ENCODE data around the gene CELA2A.

Gene CELA2A

DNA sequence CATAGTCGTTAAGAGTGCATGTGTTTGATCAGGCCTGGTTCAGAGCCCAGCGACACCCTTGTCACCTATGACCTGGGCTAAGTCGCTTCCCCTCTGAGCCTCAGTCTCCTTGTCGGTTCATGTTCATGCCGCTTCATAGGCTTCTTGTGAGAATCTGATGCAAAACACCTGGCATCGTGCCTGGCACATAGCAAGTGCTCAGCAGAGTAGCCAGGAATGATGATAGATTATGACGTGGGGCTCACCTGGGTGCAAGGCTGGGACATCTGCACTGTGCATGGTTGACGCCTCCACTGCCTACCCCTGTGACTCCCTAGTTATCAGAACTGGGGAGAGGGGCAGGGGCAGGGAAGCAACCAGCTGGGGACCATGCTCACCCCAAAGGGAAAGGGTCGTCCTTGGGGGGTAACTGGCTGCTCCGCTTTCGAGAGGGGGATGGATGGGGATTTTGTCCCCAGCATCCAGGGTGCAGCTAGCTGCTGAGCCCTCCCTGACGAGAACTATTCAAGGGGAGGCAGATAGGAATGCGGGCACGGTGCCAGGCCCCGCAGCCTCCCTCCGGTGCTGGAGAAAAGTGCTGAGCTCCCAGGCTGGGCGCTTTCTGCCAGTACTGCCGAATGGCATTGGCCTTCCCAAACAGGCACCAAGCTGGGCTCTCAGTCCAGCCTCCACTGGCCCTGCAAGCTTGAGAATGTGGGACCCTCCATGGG is 37.6 kb upstream of the CELA2A start:
- H3K4me2 ChIP-seq (ENCODE audit: low read depth, low read length, poor library complexity, severe bottlenecking): no peak overlapping the region
- H3K79me2 ChIP-seq (ENCODE audit: insufficient read depth, low read length): peaks cover 43% of the 10 kb centered on the region; the same call in 1 of the 2 replicates
- no peak overlapping the region for H3K9ac ChIP-seq (ENCODE audit: low read depth, low read length, poor library complexity, severe bottlenecking)
- H3K9me2 ChIP-seq (replicated peaks; ENCODE audit: low read depth, low read length): no peaks in the 10 kb centered on the region
- TF ChIP-seq, protein P1, sequence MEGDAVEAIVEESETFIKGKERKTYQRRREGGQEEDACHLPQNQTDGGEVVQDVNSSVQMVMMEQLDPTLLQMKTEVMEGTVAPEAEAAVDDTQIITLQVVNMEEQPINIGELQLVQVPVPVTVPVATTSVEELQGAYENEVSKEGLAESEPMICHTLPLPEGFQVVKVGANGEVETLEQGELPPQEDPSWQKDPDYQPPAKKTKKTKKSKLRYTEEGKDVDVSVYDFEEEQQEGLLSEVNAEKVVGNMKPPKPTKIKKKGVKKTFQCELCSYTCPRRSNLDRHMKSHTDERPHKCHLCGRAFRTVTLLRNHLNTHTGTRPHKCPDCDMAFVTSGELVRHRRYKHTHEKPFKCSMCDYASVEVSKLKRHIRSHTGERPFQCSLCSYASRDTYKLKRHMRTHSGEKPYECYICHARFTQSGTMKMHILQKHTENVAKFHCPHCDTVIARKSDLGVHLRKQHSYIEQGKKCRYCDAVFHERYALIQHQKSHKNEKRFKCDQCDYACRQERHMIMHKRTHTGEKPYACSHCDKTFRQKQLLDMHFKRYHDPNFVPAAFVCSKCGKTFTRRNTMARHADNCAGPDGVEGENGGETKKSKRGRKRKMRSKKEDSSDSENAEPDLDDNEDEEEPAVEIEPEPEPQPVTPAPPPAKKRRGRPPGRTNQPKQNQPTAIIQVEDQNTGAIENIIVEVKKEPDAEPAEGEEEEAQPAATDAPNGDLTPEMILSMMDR (conservative IDR thresholded peaks at IDR 0.05; ENCODE audit: low read length): no peak
- no peak for TF ChIP-seq EZH2phosphoT487 (IDR thresholded peaks at IDR 0.05; ENCODE audit: borderline replicate concordance)
- H3K4me3 ChIP-seq (ENCODE audit: low read length, poor library complexity, severe bottlenecking): no peak overlapping the region
- H3K36me3 ChIP-seq (ENCODE audit: insufficient read depth, low read length): no peaks in the 10 kb centered on the region
- no peaks in the 10 kb centered on the region for H3K9me3 ChIP-seq (ENCODE audit: insufficient read depth, low read depth, low read length)
- H2AFZ ChIP-seq (ENCODE audit: low read length): no peak overlapping the region
- H4K20me1 ChIP-seq (ENCODE audit: insufficient read depth, low read length, poor library complexity, severe bottlenecking): peaks cover 34% of the 10 kb centered on the region
- H3K4me1 ChIP-seq (ENCODE audit: insufficient read depth, low read length, poor library complexity, severe bottlenecking): peaks cover 19% of the 10 kb centered on the region
- H3F3A ChIP-seq (ENCODE audit: low read depth): 0 out of 2 replicates have a peak, but pooled peaks cover 4% of the 10 kb centered on the region
- no peaks in the 10 kb centered on the region for H3K27me3 ChIP-seq (ENCODE audit: insufficient read depth, low read length, poor library complexity, severe bottlenecking)

DNA sequence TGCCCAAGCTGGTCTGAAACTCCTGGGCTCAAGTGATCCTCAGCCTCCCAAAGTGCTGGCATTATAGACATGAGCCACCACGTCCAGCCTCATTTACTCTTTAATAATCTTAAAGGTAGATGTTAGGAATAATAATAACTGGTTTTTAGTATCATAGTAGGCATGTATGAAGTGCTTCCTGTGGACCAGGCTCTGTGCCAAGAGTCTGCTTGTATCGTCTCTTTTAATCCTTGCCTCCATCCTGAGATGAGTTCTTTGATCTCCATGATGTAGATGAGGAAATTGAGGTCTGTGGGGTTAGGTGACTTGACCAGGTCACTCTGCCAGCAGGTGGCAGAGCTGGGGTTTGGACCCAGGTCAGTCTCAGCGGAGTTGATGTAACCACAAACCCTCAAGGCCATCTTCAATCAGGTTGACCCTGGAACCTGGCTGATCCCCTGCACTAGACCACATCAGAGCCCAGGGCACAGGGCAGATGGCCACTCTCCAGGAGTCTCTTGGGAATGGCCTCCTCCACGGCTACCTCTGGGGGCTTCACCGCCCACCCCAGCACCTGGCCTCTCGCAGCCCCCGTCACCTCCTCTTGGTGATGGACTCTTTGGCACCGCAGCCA is 35.6 kb upstream of the CELA2A start:
- no peak overlapping the region for H3K4me3 ChIP-seq (ENCODE audit: low read length, poor library complexity, severe bottlenecking)
- H3K79me2 ChIP-seq (ENCODE audit: insufficient read depth, low read length): peaks cover 29% of the 10 kb centered on the region; the same call in 1 of the 2 replicates
- no peaks in the 10 kb centered on the region for H3K9me2 ChIP-seq (replicated peaks; ENCODE audit: low read depth, low read length)
- no peak overlapping the region for H3K9ac ChIP-seq (ENCODE audit: low read depth, low read length, poor library complexity, severe bottlenecking)
- no peak overlapping the region for H3K4me2 ChIP-seq (ENCODE audit: low read depth, low read length, poor library complexity, severe bottlenecking)
- TF ChIP-seq EZH2phosphoT487 (IDR thresholded peaks at IDR 0.05; ENCODE audit: borderline replicate concordance): no peak
- TF ChIP-seq, protein P1 (conservative IDR thresholded peaks at IDR 0.05; ENCODE audit: low read length): no peak
- peaks cover under 1% of the 10 kb centered on the region; the same call in 1 of the 2 replicates for H3K36me3 ChIP-seq (ENCODE audit: insufficient read depth, low read length)
- peaks cover 18% of the 10 kb centered on the region for H3K4me1 ChIP-seq (ENCODE audit: insufficient read depth, low read length, poor library complexity, severe bottlenecking)
- H4K20me1 ChIP-seq (ENCODE audit: insufficient read depth, low read length, poor library complexity, severe bottlenecking): peaks cover 24% of the 10 kb centered on the region
- no peaks in the 10 kb centered on the region for H3K9me3 ChIP-seq (ENCODE audit: insufficient read depth, low read depth, low read length)
- 0 out of 2 replicates have a peak, but pooled peaks cover 4% of the 10 kb centered on the region for H3F3A ChIP-seq (ENCODE audit: low read depth)
- H3K27me3 ChIP-seq (ENCODE audit: insufficient read depth, low read length, poor library complexity, severe bottlenecking): no peaks in the 10 kb centered on the region
- no peak overlapping the region for H2AFZ ChIP-seq (ENCODE audit: low read length)

DNA sequence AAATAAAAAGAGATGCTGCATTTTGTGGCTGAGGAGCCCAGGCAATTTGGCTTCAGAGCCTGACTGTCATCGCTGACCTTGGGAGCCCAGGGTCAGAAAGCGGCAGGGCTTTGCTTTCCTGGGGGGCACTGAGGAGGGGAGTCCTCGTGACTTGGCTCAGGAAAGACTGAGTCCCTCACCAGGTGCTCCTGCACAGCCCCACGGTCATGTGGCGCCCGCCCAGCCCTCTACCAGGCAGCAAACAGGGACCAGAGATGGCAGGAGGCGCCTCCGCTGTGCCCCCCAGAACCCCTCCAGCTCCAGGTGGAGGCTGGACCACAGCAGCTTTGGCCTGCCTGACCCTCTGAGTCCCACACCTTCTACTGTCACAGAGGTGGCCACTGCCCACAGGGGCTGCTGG is 33.7 kb upstream of the CELA2A start:
- no peaks in the 10 kb centered on the region for H3F3A ChIP-seq (ENCODE audit: low read depth)
- no peaks in the 10 kb centered on the region for H3K9me2 ChIP-seq (replicated peaks; ENCODE audit: low read depth, low read length)
- no peak overlapping the region for H3K9ac ChIP-seq (ENCODE audit: low read depth, low read length, poor library complexity, severe bottlenecking)
- no peak overlapping the region for H3K4me3 ChIP-seq (ENCODE audit: low read length, poor library complexity, severe bottlenecking)
- no peak overlapping the region for H3K4me2 ChIP-seq (ENCODE audit: low read depth, low read length, poor library complexity, severe bottlenecking)
- H3K4me1 ChIP-seq (ENCODE audit: insufficient read depth, low read length, poor library complexity, severe bottlenecking): no peaks in the 10 kb centered on the region
- H3K9me3 ChIP-seq (ENCODE audit: insufficient read depth, low read depth, low read length): no peaks in the 10 kb centered on the region
- no peak for TF ChIP-seq EZH2phosphoT487 (IDR thresholded peaks at IDR 0.05; ENCODE audit: borderline replicate concordance)
- TF ChIP-seq, protein P1 (conservative IDR thresholded peaks at IDR 0.05; ENCODE audit: low read length): no peak
- H3K79me2 ChIP-seq (ENCODE audit: insufficient read depth, low read length): peaks cover 27% of the 10 kb centered on the region; the same call in 1 of the 2 replicates
- H3K27me3 ChIP-seq (ENCODE audit: insufficient read depth, low read length, poor library complexity, severe bottlenecking): no peaks in the 10 kb centered on the region
- peaks cover 9% of the 10 kb centered on the region for H4K20me1 ChIP-seq (ENCODE audit: insufficient read depth, low read length, poor library complexity, severe bottlenecking)
- peaks cover 10% of the 10 kb centered on the region; the same call in 1 of the 2 replicates for H3K36me3 ChIP-seq (ENCODE audit: insufficient read depth, low read length)
- no peak overlapping the region for H2AFZ ChIP-seq (ENCODE audit: low read length)
